Tibial nerve (tissue), 4 donors: ENCODE data around the gene TM4SF4. TPM values are rescaled to one million over a fixed set of nuclear protein-coding genes. Genes with fewer than 3 reads are reported as not detected.

Source experiments
- DNase-seq, 2 donors: peaks; one replicate each; pipeline ENCODE4 v3.0.0-alpha.2; 2019; ENCODE audit warnings: low spot score in 2 of 2
- H3K27ac ChIP-seq, 4 donors: fragments of 200-600 bp; sonication (generic) in 3 of 4; one replicate each; pipeline ENCODE4 v1.5.1; 2017 to 2019; ENCODE audit warnings: mild to moderate bottlenecking in 1 of 4
- H3K27me3 ChIP-seq, 2 donors: fragments of 200-600 bp; sonication (generic) in 1 of 2; one replicate each; pipeline versions ENCODE4 v1.5.1 to v1.6.0; 2017 to 2019
- H3K36me3 ChIP-seq, 3 donors: fragments of 200-600 bp; sonication (generic); one replicate each; pipeline ENCODE4 v1.5.1; 2018 to 2019
- H3K4me1 ChIP-seq, 4 donors: fragments of 200-600 bp; sonication (generic) in 3 of 4; one replicate each; pipeline ENCODE4 v1.5.1; 2017 to 2019
- H3K4me3 ChIP-seq, 4 donors: fragments of 200-600 bp; sonication (generic) in 3 of 4; one replicate each; pipeline ENCODE4 v1.5.1; 2017 to 2019; ENCODE audit warnings: mild to moderate bottlenecking in 1 of 4, moderate library complexity in 1 of 4
- H3K9me3 ChIP-seq, 4 donors: fragments of 200-600 bp; sonication (generic) in 3 of 4; one replicate each; pipeline ENCODE4 v1.5.1; 2017 to 2019
- EP300 ChIP-seq, 2 donors: sonication (generic); formaldehyde crosslinking; IDR thresholded peaks; one replicate each; pipeline ENCODE4 v1.6.1; 2017; ENCODE audit warnings: antibody characterized with exemption in 2 of 2, mild to moderate bottlenecking in 1 of 2
- POLR2A ChIP-seq, 2 donors: fragments of 450-650 bp; IDR thresholded peaks; one replicate each; pipeline ENCODE4 v1.6.1; 2017; ENCODE audit warnings: antibody characterized with exemption in 2 of 2, mild to moderate bottlenecking in 2 of 2, moderate library complexity in 2 of 2
- WGBS, 2 donors: methylation state at CpG; one replicate each; pipeline ENCODE4 v1.1.5; 2018; 5-methylcytosine and 5-hydroxymethylcytosine counted together
- small RNA-seq: library from RNA; depleted of rRNA; stranded (forward); fragments of <200 nt; gene quantifications from one replicate; pipeline ENCODE3, GENCODE V24; 2016
- total RNA-seq, 4 donors: library from RNA; depleted of rRNA; stranded (reverse); fragments of >200 nt; gene quantifications; one replicate each; pipeline ENCODE4 v1.1.0, GENCODE V29; 2016
- TF ChIP-seq, protein P1 (sequence below), 5 experiments: fragments of 200-600 bp in 3 of 5; fragments of 450-650 bp in 2 of 5; sonication (generic) in 3 of 5; IDR thresholded peaks; one replicate each; pipeline ENCODE4 v1.5.1; 2016 to 2019; ENCODE audit warnings: antibody characterized with exemption in 5 of 5, mild to moderate bottlenecking in 3 of 5, moderate library complexity in 2 of 5

TM4SF4 gene
- total RNA-seq, 4 donors from 2014 or later = not detected

DNA sequence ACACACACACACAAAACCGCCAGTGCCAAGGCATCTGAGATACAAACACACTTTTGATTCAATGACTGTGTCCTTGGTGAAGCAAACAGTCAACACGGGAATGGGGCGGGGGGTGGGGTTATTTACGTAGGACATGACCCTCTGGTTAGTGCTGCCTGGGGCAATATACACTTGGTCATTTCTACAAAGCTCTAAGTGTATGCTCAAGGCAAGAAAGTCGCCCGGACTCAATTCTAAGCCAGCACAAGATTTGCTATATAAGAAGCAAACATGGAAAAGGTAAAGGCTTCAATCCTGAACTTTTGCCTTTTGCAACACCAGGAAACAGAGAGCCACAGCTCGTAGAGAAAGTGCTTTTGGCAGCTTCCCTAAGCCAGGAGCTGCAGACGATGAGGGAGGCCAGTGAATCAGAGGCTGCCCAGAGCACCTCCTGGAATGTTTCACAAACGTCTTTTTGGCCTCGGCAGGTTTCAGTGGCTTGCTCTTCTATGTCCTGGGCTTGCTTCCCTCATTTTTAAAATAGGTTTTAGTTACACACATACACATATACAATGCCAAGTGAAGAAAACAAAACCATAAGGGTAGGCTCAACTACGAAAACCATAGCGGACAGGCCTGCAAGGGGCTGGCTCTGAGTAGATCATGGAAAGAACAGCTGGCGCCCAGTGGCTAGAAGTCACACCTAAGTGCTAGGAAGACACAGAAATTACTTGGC, 73.6 kb downstream of the TM4SF4 start:
- Histone ChIP-seq H3K4me1 (peaks cover 0 to 64% (median 16%) of the 10 kb centered on the region in 4 donors), H3K36me3 (no peaks in the 10 kb centered on the region), H3K9me3 (no peaks in the 10 kb centered on the region), H3K27ac (peak overlapping the region; percentile 13 to 84 (median 35)), H3K4me3 (no peak overlapping the region), H3K27me3 (no peaks in the 10 kb centered on the region)
- WGBS, 2 donors = 41 to 42% methylated on average over 13 of the region's 13 CpGs
- peak in 1 of 2 donors; percentile 33 for TF ChIP-seq EP300 (IDR thresholded peaks at IDR 0.05)
- TF ChIP-seq, protein P1, sequence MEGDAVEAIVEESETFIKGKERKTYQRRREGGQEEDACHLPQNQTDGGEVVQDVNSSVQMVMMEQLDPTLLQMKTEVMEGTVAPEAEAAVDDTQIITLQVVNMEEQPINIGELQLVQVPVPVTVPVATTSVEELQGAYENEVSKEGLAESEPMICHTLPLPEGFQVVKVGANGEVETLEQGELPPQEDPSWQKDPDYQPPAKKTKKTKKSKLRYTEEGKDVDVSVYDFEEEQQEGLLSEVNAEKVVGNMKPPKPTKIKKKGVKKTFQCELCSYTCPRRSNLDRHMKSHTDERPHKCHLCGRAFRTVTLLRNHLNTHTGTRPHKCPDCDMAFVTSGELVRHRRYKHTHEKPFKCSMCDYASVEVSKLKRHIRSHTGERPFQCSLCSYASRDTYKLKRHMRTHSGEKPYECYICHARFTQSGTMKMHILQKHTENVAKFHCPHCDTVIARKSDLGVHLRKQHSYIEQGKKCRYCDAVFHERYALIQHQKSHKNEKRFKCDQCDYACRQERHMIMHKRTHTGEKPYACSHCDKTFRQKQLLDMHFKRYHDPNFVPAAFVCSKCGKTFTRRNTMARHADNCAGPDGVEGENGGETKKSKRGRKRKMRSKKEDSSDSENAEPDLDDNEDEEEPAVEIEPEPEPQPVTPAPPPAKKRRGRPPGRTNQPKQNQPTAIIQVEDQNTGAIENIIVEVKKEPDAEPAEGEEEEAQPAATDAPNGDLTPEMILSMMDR (IDR thresholded peaks at IDR 0.05) = no peak
- DNase-seq = no peak

- Histone ChIP-seq H3K4me1 (peaks cover 0 to 68% (median 21%) of the 10 kb centered on the region in 4 donors), H3K4me3 (no peak overlapping the region), H3K27me3 (no peaks in the 10 kb centered on the region), H3K9me3 (no peaks in the 10 kb centered on the region), H3K36me3 (no peaks in the 10 kb centered on the region), H3K27ac (peak overlapping the region; percentile 13 to 84 (median 35))
- TF ChIP-seq, protein P1 (IDR thresholded peaks at IDR 0.05) = no peak
- no peak for TF ChIP-seq EP300 (IDR thresholded peaks at IDR 0.05)
- TF ChIP-seq POLR2A (IDR thresholded peaks at IDR 0.05) = no peak
- no peak for DNase-seq
- 85 to 86% methylated on average over 4 of the region's 4 CpGs for WGBS, 2 donors
Measured at GRCh38 chr3:149548669-149549065, 74.2 kb downstream of the TM4SF4 start.

GRCh38 chr3:149551500-149551899, 77.0 kb downstream of the TM4SF4 start:
- no peaks in the 10 kb centered on the region for H3K36me3 ChIP-seq
- peaks cover 4 to 87% (median 38%) of the 10 kb centered on the region in 4 donors for H3K4me1 ChIP-seq
- no peaks in the 10 kb centered on the region for H3K27me3 ChIP-seq
- peak overlapping the region in 1 of 4 donors; percentile 14 for H3K27ac ChIP-seq
- no peaks in the 10 kb centered on the region for H3K9me3 ChIP-seq
- no peak overlapping the region for H3K4me3 ChIP-seq
- TF ChIP-seq EP300 (IDR thresholded peaks at IDR 0.05) = no peak
- TF ChIP-seq POLR2A (IDR thresholded peaks at IDR 0.05) = no peak
- TF ChIP-seq, protein P1 (IDR thresholded peaks at IDR 0.05) = no peak
- DNase-seq = no peak

GRCh38 chr3:149552700-149553099, 78.2 kb downstream of the TM4SF4 start:
- 55 to 65% methylated on average over 2 of the region's 2 CpGs for WGBS, 2 donors
- no peak for DNase-seq
- Histone ChIP-seq H3K36me3 (no peaks in the 10 kb centered on the region), H3K9me3 (no peaks in the 10 kb centered on the region), H3K4me3 (no peak overlapping the region), H3K4me1 (peaks cover 4 to 83% (median 39%) of the 10 kb centered on the region in 4 donors), H3K27me3 (no peaks in the 10 kb centered on the region), H3K27ac (peak overlapping the region in 3 of 4 donors; percentile 52 to 91 (median 87))
- TF ChIP-seq POLR2A (IDR thresholded peaks at IDR 0.05) = no peak
- no peak for TF ChIP-seq EP300 (IDR thresholded peaks at IDR 0.05)
- TF ChIP-seq, protein P1 (IDR thresholded peaks at IDR 0.05) = no peak

Small RNAs within 50 kb of the gene (small RNA-seq; reads per million reads assigned to genes)
- gene AC108751.2 (not detected), gene RNU6-1098P (not detected)

Other genes with a start within 250 kb of the TM4SF4 start
- gene TM4SF18, start 141.1 kb upstream of the TM4SF4 start, total RNA-seq = 10 to 100 TPM in 1 of 4 donors, 1 to 10 TPM in 3; 1.5 to 12.7 (median 4.6) TPM
- gene TM4SF1, start 97.0 kb upstream of the TM4SF4 start, total RNA-seq = 100 to 1,000 TPM; 132 to 264 (median 169) TPM
- gene WWTR1, start 183.3 kb downstream of the TM4SF4 start, total RNA-seq = 100 to 1,000 TPM in 2 of 4 donors, 10 to 100 TPM in 2; 86.5 to 130 (median 113) TPM